HG03025 (cell line): ENCODE measurements around the gene UNC45B.
"Not testable (repeated sequence)": the region's sequence is repeated elsewhere in the genome, so short reads cannot be mapped to it uniquely, and the experiment has no call there.

Experiments
- ATAC-seq: cut with Tn5 transposase; IDR thresholded peaks from one replicate; pipeline ENCODE4 v1.9.1; 2021; ENCODE audit warnings: mild to moderate bottlenecking, moderate library complexity; ENCODE audit not compliant: unreplicated experiment, low FRiP score

Gene UNC45B

DNA sequence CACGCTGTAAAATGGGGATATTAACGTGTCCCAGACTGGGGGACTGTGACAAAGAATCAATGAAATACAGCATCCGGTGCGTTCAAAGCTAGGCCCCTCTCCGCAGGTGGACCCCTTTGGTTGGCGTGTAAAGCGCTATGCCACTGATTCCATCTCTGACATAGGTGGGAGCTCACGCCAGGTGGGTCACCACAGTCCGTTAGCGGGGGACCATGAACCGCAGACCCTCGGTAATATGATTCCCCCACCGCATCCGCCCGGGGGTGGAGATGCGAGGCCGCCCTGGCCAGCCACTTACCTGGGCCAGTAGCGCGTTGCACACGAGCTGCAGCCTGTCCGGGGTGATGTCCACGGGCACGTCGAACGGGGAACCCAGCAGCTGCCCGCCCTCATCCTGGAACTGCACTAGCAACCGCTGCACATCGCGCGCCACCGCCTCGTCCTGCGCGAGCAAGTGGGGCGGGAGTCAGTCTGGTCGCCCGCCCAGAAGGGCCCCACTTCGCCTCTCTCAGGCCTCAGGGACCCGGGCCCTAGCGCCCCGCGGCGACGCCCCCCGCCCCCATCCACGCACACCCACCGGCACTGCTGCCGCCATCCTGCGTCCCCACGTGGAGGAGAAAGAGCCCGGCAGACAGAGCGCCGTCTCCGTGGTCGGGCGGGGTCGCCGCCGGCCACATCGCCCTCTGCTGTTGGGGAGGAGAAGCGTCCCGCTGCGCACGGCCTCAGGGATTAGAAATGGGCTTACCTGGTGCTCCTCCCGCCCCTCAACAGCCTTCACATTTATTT is 5.7 kb upstream of the UNC45B start, which contains the start of gene NLE1:
Gene NLE1 (minus strand): TSS at position 623 of the 786 bp plus-strand sequence. CDS start 28 bp downstream, at position 595.
- ATAC-seq, result peak; percentile 67

DNA sequence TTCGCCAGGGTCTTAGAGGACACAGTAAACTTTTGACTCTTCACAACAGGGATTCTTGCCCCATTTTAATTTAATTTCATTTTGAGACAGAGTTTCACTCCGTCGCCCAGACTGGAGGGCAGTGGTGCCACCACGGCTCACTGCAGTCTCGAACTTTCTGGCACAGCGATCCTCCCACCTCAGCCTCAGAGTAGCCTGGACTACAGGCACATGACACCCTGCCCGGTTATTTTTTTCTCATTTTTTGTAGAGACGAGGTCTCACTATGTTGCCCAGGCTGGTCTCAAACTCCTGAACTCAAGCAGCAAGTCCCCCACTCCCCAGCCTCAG is 5.2 kb upstream of the UNC45B start:
- no peak for ATAC-seq

DNA sequence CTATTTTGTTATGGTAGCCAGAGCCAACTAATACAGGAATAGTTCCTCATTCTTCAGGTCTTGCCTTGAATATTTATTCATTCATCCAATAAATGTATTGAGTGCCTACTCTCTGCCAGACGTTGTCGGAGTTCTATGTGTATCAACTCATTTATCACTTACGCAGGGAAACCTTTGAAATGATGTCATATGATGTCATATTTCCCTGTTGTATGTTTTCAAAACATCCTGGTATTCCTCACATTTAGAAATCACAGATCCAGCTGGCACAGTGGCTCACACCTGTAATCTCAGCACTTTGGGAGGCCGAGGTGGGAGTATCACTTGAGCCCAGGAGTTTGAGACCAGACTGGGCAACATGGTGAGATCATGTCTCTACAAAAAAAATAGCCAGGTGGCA is 2.8 kb upstream of the UNC45B start:
- no peak for ATAC-seq

DNA sequence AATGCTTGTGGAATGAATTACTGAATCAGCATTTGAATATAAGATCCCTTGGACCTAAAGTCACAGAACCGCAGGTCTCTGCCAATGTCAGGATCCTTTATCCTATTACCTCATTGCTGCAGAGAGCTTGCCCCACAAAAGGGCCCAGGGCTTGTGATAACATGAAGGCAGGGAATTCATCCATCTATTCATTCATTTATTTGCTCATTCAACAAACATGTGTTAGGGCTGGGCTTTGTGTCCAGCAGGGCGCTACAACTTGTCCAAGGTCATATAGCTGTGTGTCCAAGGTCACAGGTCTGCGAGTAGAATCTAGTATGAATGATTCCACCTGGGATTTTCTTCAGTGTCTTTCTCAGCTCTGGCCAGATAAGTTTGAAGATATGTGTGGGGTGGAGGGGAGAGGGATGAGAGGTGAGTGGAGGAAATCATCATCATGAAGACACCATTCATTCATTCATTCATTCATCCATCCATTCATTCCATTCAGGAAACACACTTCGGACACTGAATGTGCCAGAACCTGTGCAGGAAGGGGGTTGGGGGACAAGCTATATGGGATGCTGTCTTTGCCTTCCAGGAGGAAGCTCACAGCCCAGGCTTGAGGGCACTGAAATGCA is 1.3 kb upstream of the UNC45B start:
- no peak for ATAC-seq

DNA sequence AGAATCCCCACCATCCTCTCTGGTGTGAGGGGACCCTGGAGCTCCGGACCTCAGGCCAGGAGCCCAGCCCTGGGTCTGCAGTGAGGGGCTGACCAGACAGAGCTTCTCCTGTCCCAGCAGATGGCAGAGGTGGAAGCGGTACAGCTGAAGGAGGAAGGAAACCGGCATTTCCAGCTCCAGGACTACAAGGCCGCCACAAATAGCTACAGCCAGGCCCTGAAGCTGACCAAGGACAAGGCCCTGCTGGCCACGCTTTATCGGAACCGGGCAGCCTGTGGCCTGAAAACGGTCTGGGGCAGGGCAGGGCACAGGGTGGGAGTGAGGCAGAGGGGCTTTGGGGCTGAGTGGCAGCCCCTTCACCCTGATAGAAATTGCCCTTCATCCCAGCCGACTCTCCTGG is 527 bp downstream of the UNC45B start:
- no peak for ATAC-seq

DNA sequence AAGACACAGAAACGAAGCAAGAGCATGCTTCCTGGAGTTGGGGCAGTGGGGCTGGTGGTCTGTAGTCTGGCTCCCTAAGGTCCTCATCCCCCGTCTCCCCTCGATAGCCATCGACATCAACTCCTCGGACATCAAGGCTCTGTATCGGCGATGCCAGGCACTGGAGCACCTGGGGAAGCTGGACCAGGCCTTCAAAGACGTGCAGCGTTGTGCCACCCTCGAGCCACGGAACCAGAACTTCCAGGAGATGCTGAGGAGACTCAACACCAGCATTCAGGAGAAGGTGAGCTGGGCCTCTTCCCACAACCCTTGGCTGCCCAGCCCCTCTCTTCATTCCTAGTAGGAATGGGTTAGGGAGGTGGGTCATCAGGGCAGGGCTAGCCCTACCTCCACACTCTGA is 2.3 kb downstream of the UNC45B start:
- ATAC-seq, result no peak

DNA sequence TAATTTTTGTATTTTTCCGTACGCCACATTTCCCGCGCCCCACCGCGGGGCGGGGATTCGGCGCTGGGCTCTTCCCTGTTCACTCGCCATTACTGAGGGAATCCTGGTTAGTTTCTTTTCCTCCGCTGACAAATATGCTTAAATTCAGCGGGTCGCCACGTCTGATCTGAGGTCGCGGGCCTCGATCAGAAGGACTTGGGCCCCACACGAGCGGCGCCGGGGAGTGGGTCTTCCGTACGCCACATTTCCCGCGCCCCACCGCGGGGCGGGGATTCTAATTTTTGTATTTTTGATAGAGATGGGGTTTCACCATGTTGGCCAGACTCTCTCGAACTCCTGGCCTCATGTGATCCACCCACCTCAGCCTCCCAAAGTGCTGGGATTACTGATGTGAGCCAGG is 3.5 kb downstream of the UNC45B start:
- ATAC-seq, result not testable (repeated sequence)

DNA sequence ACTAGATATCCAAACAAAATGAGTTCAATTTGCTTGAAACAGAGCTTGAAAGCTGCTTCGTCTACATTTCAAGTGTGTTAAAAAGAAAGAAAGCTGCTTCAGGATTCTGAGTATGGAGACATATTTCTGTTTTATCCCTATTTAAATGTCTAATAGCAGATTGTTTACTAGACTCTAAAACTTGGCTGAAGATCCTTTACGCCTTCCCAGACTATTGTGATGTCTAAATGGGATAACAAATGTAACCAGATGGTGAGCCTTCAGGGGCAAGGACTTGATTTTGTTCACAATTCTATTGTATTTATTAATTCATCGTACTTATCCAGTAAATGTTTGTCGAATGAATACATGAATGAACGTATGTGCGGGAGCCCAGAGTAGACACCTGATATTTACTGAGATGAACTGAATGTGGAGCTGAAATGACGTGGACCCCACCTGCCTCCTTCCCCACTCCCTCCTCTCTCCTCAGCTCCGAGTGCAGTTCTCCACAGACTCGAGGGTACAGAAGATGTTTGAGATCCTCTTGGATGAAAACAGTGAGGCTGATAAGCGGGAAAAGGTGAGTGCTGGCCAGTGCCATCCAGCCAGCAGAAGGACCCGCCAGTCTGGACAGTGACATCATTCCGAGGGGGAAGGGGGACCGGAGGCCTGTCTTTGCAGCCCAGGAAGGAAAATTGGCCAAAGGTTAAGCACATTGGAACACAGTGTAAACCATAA is 5.0 kb downstream of the UNC45B start:
- no peak for ATAC-seq

DNA sequence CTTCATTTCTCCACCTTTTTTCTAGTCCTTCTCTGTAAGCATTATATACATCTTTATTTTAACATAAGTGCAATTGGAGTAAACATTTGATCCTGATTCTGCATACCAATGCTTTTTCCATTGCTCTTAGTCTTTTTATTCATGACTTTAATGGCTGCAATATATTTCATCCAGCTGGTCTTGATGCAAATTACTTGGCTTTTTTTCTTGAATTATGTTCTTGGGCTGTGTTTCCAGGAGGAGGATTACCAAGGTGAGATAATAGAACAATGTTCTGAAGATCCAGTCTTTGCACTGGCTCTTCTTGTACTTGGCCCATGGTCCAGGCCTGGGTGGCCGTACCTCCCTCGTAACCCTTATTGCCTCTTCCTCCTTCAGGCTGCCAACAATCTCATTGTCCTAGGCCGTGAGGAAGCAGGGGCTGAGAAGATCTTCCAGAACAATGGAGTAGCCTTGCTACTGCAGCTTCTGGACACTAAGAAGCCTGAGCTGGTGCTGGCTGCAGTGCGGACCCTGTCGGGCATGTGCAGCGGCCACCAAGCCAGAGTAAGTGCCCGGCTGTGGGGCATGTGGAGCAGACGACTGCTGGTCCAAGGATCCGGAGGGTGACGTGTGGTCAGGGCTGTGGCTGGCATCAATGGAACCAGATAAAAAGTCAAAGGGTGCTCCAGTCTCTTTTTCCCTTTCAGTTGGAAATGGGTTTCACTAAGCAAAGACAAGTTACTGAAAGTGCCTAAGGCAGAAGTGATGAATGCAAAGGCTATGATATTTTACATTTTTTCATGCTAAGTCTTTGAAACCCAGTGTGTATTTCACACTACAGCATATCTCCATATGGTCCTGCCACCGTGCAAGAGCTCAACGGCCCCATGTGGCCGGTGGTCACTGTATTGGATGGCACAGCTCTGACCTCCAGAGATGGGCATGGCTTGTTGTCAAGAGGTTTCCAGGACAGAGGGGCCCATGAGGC is 6.9 kb downstream of the UNC45B start:
- no peak for ATAC-seq

DNA sequence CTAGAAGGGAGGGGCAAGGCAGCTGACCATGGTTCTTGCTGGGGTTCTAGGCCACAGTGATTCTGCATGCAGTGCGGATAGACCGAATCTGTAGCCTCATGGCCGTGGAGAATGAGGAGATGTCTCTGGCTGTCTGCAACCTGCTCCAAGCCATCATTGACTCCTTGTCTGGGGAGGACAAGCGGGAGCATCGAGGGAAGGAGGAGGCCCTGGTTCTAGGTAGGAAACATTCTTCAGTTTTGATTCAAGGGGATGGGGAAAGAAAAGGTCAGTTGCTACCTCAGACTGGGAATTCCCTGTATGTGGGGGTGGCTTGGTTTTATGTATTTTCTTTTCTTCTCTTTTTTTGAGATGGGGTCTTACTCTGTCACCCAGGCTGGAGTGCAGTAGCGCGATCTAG is 7.6 kb downstream of the UNC45B start:
- ATAC-seq, result no peak

DNA sequence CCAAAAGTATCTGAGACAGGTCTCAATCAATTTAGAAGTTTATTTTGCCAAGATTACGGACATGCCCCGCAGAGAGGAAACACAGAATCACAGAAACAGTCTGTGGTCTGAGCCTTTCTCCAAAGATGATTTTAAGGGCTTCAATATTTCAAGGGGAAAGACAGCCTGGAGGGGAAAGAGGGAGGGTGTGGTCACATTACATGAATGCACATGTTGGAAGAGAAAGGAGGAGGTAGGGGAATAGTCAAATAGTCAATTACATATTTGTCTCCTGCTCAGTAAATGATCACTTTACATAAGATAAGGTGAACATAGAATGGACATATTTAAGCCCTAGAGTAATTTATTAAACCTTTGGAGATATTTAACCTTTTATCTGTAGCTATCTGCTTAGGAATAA is 12.3 kb downstream of the UNC45B start:
- ATAC-seq, result no peak

DNA sequence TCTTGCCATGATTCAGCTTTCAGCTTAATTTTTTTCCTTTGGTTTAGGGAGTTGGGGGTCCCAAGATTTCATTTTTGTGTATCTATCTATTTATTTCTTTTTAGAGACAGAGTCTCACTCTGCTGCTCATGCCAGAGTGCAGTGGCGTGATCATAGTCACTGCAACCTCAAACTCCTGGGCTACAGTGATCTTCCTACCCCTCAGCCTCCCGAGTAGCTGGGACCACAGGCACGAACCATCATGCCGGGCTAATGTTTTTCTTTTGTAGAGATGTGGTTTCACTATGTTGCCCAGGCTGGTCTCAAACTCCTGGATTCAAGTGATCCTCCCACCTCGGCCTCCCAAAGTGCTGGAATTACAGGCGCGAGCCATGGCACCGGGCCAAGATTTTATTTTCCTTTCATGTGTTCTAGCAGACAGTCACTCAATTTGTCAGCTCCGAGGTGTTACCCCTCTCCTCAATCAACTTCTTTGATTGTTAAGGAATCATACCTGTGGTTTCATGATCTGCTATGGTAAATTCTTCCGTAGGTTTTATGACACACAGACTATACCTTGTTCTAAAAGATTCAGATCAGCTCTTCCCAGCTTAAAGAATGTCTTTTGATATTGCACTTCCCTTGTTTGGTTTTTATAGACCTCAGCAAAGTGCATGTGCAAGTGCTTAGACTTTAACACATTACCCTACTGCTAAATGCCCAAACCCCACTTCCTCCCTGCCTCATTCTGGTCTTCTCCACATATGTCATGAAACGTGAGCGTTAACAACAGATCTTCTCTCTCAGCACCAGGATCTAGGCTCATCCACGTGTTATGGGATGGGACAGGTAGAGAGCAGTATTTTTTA is 13.0 kb downstream of the UNC45B start:
- no peak for ATAC-seq

DNA sequence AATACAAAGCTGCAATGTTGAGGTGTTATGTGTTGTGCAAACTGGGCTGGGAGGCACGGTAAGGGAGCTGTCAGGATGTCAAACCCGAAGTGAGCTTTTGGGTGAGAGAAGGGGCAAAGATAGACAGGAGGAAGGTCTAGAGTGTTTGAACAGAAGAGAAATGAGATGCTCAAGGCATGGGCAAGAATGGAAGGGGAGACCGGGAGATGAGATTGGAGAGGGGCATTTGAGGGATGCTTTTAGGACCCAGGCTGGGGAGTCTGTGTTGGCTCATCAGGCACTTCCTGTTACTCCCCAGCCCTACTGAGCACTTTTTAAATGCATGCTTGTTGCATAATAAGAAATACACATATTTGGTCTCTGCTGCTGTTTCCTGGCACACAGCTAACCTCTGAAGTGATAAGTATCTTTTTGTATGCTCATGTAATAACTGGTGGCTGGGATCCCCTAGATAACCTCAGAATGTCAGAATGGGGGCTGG is 13.7 kb downstream of the UNC45B start:
- no peak for ATAC-seq

DNA sequence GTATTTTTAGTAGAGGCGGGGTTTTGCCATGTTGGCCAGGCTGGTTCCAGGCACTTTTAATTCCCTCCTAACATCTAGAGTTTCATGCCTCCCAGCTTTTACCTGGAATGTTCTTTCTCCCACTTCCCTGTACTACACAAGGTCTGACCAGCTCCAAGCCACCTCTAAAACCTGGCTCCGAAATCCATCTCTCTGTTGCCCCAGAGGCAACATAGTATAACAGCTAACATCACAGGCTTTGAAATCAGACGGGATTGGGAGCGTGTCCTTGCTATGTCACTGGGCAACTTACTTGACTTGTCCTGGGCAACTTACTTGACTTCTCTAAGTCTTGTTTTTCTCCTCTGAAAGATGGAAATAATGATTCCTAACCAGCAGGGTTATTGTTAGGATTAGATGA is 15.1 kb downstream of the UNC45B start:
- no peak for ATAC-seq

DNA sequence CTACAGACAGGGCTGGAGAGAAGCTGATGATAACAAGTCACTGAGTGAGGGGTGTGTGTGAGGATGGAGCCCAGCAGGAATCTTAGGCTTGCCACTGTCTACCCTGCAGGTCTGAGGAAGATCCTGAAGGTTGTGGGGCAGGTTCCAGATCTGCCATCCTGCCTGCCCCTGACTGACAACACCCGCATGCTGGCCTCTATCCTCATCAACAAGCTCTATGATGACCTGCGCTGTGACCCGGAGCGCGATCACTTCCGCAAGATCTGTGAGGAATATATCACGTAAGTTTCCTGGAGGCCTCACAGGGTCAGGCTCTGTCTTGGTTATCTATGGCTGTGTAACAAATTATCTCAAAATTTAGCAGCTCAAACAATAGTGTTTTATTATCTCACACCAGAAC is 16.3 kb downstream of the UNC45B start:
- ATAC-seq, result no peak

DNA sequence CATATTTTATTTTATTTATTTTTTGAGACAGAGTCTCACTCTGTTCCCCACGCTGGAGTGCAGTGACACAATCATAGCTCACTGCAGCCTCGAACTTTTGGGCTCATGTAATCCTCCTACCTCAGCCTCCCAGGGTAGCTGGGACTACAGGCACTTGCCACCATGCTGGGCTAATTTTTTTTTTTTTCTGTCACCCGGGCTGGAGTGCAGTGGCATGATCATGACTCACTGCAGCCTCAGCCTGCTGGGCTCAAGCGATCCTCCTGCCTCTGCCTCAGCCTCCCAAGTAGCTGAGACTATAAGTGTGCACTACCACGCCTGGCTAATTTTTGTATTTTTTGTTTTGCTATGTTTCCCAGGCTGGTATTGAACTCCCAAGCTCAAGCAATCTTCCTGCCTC is 17.1 kb downstream of the UNC45B start:
- no peak for ATAC-seq

DNA sequence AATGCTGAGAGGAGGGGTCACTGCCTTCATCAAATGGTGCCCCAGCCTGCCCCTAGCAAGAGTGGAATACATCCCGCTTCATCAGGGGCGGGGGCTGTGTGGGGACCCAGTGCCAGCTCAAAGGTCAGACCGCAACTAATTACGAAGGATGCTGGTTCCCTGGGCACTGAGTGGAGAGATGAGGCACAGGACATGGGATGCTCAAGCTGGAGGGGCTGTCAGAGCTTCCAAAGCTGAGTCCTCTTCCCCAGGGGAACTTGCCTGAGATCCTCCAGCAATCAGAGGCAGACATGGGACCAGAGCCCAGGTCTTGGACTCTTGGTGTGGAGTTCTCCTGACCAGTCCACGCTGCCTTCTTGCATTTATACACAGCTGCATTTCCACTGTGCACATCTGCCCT is 18.9 kb downstream of the UNC45B start:
- ATAC-seq, result no peak

DNA sequence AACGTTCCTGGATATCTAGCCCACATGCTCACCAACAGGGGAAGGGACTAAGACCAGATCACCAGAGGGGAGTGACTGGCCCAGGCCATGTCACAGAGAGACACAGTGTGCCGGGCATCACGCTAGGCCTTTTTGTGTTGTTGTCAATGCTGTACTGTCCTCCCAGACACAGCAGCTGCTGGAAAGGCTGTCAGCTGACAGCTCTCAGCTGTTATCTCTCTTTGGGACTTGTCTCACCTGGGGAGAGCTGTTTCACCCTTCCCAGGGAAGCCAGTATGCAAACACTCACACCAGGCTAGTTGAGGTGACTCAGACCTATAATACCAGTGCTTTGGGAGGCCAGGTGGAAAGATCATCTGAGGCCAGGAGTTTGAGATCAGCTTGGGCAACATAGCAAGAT is 19.4 kb downstream of the UNC45B start:
- no peak for ATAC-seq

DNA sequence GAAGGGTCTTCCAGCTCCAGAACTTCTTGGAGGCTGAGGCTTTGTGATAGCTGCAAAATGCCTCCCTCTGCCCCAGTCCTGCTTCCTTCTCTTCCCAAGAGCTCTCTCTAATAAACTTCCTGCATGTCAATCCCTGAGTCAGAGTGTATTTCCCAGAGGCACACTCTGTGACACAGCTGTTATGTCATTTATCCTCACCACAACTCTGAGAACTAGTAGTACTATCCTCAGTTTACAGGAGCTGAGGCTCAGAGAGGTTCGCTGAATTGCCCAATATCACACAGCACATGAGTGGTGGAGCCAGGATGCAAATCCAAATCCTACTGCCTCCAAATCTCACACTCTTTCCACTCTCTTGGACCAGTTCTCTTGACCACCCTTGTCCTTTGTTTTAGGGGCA is 20.0 kb downstream of the UNC45B start:
- no peak for ATAC-seq
